ENCODE results near the gene HCK. TPM values are rescaled to one million over a fixed set of nuclear protein-coding genes. Genes with fewer than 3 reads are reported as not detected.

HCK gene
- polyA plus RNA-seq, 2 of the 4 experiments (the other 2 are of a cell fraction) = 0.06 TPM; not detected in 1

DNA sequence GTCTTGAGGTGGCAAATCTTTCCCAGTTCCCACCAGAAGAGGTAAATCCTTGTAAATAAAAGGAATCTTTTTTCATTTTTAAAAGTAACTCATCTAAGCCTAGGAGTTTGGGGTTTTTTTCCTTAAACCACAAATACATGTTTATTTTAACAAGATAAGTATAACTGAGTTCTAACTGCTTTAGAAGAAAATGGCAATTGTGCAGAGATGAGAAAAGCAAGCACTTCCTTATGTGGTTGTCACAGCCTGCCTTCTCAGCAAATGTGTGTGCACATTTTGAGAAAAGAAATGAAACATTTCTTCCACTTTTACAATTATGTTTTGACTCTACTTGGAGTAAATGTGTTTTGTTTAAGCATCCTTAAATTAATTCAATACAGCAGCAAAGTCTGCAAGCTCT lies 17.7 kb downstream of the HCK start:
- H3K4me2 ChIP-seq = no peak overlapping the region
- no peaks in the 10 kb centered on the region for H3K4me1 ChIP-seq
- H3K27ac ChIP-seq = no peak overlapping the region
- FAIRE-seq (no peak), DNase-seq (ENCODE audit: low read depth in 1 of 2, low spot score in 1 of 2) (no peak), ATAC-seq (no peak)
- ChIA-PET CTCF (interaction anchor here (1.5 kb wide), 1 partner anchor 22 kb away, joined by 5 read pairs; no protein-coding TSS in a partner anchor), POLR2A (no interaction called here)
- no peaks in the 10 kb centered on the region for H3K9me3 ChIP-seq
- TF ChIP-seq ZC3H11A (IDR thresholded peaks at IDR 0.05) (no peak), GATA3 (IDR thresholded peaks at IDR 0.05; ENCODE audit: borderline replicate concordance) (no peak), MAZ (IDR thresholded peaks at IDR 0.05; ENCODE audit: borderline replicate concordance, low read depth, low read length) (no peak), HOXB5 (CRISPR knock-in tag; IDR thresholded peaks at IDR 0.05) (no peak), EP300 (IDR thresholded peaks at IDR 0.05) (no peak), HEYL (CRISPR knock-in tag; IDR thresholded peaks at IDR 0.05) (no peak), JUNB (IDR thresholded peaks at IDR 0.05) (no peak), PHF8 (IDR thresholded peaks at IDR 0.05; ENCODE audit: borderline replicate concordance, low read depth) (no peak), MYC (IDR thresholded peaks at IDR 0.05; ENCODE audit: borderline replicate concordance, low read length) (no peak)
- TF ChIP-seq, protein P1, sequence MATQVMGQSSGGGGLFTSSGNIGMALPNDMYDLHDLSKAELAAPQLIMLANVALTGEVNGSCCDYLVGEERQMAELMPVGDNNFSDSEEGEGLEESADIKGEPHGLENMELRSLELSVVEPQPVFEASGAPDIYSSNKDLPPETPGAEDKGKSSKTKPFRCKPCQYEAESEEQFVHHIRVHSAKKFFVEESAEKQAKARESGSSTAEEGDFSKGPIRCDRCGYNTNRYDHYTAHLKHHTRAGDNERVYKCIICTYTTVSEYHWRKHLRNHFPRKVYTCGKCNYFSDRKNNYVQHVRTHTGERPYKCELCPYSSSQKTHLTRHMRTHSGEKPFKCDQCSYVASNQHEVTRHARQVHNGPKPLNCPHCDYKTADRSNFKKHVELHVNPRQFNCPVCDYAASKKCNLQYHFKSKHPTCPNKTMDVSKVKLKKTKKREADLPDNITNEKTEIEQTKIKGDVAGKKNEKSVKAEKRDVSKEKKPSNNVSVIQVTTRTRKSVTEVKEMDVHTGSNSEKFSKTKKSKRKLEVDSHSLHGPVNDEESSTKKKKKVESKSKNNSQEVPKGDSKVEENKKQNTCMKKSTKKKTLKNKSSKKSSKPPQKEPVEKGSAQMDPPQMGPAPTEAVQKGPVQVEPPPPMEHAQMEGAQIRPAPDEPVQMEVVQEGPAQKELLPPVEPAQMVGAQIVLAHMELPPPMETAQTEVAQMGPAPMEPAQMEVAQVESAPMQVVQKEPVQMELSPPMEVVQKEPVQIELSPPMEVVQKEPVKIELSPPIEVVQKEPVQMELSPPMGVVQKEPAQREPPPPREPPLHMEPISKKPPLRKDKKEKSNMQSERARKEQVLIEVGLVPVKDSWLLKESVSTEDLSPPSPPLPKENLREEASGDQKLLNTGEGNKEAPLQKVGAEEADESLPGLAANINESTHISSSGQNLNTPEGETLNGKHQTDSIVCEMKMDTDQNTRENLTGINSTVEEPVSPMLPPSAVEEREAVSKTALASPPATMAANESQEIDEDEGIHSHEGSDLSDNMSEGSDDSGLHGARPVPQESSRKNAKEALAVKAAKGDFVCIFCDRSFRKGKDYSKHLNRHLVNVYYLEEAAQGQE (IDR thresholded peaks at IDR 0.05) = no peak
- no peak overlapping the region for H3K4me3 ChIP-seq

DNA sequence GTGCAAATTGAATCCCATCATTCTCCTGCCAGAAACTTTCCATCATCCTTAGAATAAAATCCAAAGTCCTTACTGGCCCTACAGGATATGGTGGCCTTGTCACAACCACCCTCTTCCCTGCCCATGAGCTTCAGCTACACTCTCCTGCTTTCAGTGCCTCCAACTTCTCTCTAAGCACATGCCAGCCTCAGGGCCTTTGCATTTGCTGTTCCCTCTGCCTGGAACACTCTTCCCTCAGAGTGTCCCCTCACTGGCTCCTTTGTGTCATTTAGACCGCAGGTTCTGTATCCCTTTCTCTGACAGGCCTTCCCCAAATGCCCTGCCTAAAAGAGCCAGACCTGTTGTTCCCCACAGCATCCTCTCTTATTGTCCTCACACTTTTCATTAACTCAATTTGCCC lies 18.2 kb downstream of the HCK start:
- POLR2A ChIA-PET = no interaction called here
- Histone ChIP-seq H3K4me1 (no peaks in the 10 kb centered on the region), H3K27ac (no peak overlapping the region), H3K9me3 (no peaks in the 10 kb centered on the region), H3K4me3 (no peak overlapping the region), H3K4me2 (no peak overlapping the region)
- FAIRE-seq (no peak), ATAC-seq (no peak), DNase-seq (ENCODE audit: low read depth in 1 of 2, low spot score in 1 of 2) (no peak)
- TF ChIP-seq RCOR1 (IDR thresholded peaks at IDR 0.05; ENCODE audit: low read depth, low read length) = no peak
- TF ChIP-seq HEYL (CRISPR knock-in tag; IDR thresholded peaks at IDR 0.05) = no peak
- no peak for TF ChIP-seq SMC3 (IDR thresholded peaks at IDR 0.05)
- no peak for TF ChIP-seq JUNB (IDR thresholded peaks at IDR 0.05)
- TF ChIP-seq TP53 (CRISPR knock-in tag; IDR thresholded peaks at IDR 0.05) = no peak
- TF ChIP-seq, protein P2, sequence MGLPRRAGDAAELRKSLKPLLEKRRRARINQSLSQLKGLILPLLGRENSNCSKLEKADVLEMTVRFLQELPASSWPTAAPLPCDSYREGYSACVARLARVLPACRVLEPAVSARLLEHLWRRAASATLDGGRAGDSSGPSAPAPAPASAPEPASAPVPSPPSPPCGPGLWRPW (IDR thresholded peaks at IDR 0.05) = no peak
- TF ChIP-seq SREBF2 (IDR thresholded peaks at IDR 0.05) = no peak
- 69% methylated on average over 1 of the region's 1 CpG for WGBS (ENCODE audit: missing lambda C conversion rate)
- CTCF ChIA-PET = no interaction called here

DNA sequence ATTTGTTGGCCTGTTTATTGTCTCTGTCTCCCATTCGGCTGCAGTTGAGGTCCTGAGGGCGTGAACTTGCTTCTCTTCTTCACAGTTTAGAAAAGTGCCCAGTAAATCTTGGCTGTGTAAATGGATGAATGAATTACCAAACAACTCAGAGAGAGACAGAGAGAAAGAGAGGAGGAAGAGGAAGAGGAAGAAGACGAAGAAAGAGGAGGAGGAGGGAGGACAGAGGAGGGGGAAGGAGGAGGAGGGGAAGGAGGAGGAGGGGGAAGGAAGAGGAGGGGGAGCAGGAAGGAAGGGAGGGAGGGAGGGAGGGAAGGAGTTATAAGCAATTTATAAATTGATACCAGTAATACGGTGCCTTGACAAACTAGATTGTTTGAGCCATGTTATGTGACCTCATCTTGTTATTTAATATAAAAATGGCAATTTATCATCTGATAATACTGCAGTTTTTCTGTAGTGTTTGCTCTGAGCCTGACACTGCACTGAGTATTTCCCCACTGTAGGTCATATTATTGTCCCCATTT lies 18.7 kb downstream of the HCK start:
- no peak for TF ChIP-seq NFE2L2 (conservative IDR thresholded peaks at IDR 0.05; ENCODE audit: low read length)
- TF ChIP-seq, protein P3, sequence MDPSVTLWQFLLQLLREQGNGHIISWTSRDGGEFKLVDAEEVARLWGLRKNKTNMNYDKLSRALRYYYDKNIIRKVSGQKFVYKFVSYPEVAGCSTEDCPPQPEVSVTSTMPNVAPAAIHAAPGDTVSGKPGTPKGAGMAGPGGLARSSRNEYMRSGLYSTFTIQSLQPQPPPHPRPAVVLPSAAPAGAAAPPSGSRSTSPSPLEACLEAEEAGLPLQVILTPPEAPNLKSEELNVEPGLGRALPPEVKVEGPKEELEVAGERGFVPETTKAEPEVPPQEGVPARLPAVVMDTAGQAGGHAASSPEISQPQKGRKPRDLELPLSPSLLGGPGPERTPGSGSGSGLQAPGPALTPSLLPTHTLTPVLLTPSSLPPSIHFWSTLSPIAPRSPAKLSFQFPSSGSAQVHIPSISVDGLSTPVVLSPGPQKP (IDR thresholded peaks at IDR 0.05; ENCODE audit: low read depth, low read length) = no peak
- no peak for TF ChIP-seq ZNF302 (CRISPR knock-in tag; IDR thresholded peaks at IDR 0.05)
- TF ChIP-seq CBX8 (IDR thresholded peaks at IDR 0.05) = no peak
- no peak for TF ChIP-seq CEBPB (IDR thresholded peaks at IDR 0.05)
- TF ChIP-seq HOXA7 (CRISPR knock-in tag; IDR thresholded peaks at IDR 0.05) = no peak
- no peak for TF ChIP-seq FOSB (CRISPR knock-in tag; IDR thresholded peaks at IDR 0.05)
- 41% methylated on average over 4 of the region's 4 CpGs for WGBS (ENCODE audit: missing lambda C conversion rate)
- CTCF ChIA-PET = no interaction called here

More for the DNA sequence above, 18.7 kb downstream of the HCK start:
- DNase-seq (ENCODE audit: low read depth in 1 of 2, low spot score in 1 of 2) (no peak), ATAC-seq (no peak), FAIRE-seq (no peak)
- Histone ChIP-seq H3K9me3 (no peaks in the 10 kb centered on the region), H3K4me2 (no peak overlapping the region), H3K27ac (no peak overlapping the region), H3K4me1 (no peaks in the 10 kb centered on the region), H3K4me3 (no peak overlapping the region)
- POLR2A ChIA-PET = no interaction called here
